NOMO-1 (cell line): Measurements from ENCODE around the gene MARK2.
A peak's percentile ranks its signal among the peaks of the same experiment; 100 is the strongest.
"Not testable (repeated sequence)": the region's sequence is repeated elsewhere in the genome, so short reads cannot be mapped to it uniquely, and the experiment has no call there.

Source experiments
- DNase-seq, 2 experiments: peaks; one replicate each; lab custom pipeline; 2025; ENCODE audit not compliant: unreplicated experiment in 2 of 2; lab: John Stamatoyannopoulos, UW

The MARK2 gene

GRCh38 chr11:63850920-63851319, 12.0 kb downstream of the MARK2 start:
- DNase-seq: no peak

- DNase-seq: no peak
These were observed 12.5 kb downstream of the MARK2 start for GRCh38 chr11:63851364-63851763.

- DNase-seq: no peak
These were observed 14.6 kb downstream of the MARK2 start for GRCh38 chr11:63853476-63853875.

GRCh38 chr11:63854696-63855095, 15.8 kb downstream of the MARK2 start:
- DNase-seq: no peak

GRCh38 chr11:63855975-63856374, 17.1 kb downstream of the MARK2 start:
- DNase-seq: no peak

- peak; percentile 82 to 88 for DNase-seq
These were observed 20.0 kb downstream of the MARK2 start for GRCh38 chr11:63858628-63859550.

GRCh38 chr11:63862923-63863322, 24.0 kb downstream of the MARK2 start:
- DNase-seq: peak; percentile 21 to 58

GRCh38 chr11:63863620-63864019, 24.7 kb downstream of the MARK2 start:
- DNase-seq: not testable (repeated sequence)

- peak; percentile 29 to 79 for DNase-seq
These were observed 27.3 kb downstream of the MARK2 start for GRCh38 chr11:63866211-63866610.

GRCh38 chr11:63867511-63867910, 28.6 kb downstream of the MARK2 start:
- no peak for DNase-seq

- no peak for DNase-seq
These were observed 29.6 kb downstream of the MARK2 start for GRCh38 chr11:63868399-63869064.

- no peak for DNase-seq
These were observed 30.3 kb downstream of the MARK2 start for GRCh38 chr11:63869171-63869591.

GRCh38 chr11:63869683-63870082, 30.8 kb downstream of the MARK2 start:
- peak in 1 of 2 experiments; percentile 17 for DNase-seq

- no peak for DNase-seq
These were observed 31.6 kb downstream of the MARK2 start for GRCh38 chr11:63870351-63871140.

GRCh38 chr11:63871962-63872799, 33.3 kb downstream of the MARK2 start:
- peak; percentile 95 to 99 for DNase-seq

- no peak for DNase-seq
These were observed 33.9 kb downstream of the MARK2 start for GRCh38 chr11:63872800-63873197.

- no peak for DNase-seq
These were observed 34.4 kb downstream of the MARK2 start for GRCh38 chr11:63873311-63873710.

GRCh38 chr11:63874511-63874910, 35.6 kb downstream of the MARK2 start:
- no peak for DNase-seq

GRCh38 chr11:63875506-63876065, 36.7 kb downstream of the MARK2 start:
- no peak for DNase-seq

GRCh38 chr11:63876616-63877015, 37.7 kb downstream of the MARK2 start:
- no peak for DNase-seq
